Measurements from ENCODE around the gene MUC15.
"Not testable (repeated sequence)": the region's sequence is repeated elsewhere in the genome, so short reads cannot be mapped to it uniquely, and the experiment has no call there.

The MUC15 gene

DNA sequence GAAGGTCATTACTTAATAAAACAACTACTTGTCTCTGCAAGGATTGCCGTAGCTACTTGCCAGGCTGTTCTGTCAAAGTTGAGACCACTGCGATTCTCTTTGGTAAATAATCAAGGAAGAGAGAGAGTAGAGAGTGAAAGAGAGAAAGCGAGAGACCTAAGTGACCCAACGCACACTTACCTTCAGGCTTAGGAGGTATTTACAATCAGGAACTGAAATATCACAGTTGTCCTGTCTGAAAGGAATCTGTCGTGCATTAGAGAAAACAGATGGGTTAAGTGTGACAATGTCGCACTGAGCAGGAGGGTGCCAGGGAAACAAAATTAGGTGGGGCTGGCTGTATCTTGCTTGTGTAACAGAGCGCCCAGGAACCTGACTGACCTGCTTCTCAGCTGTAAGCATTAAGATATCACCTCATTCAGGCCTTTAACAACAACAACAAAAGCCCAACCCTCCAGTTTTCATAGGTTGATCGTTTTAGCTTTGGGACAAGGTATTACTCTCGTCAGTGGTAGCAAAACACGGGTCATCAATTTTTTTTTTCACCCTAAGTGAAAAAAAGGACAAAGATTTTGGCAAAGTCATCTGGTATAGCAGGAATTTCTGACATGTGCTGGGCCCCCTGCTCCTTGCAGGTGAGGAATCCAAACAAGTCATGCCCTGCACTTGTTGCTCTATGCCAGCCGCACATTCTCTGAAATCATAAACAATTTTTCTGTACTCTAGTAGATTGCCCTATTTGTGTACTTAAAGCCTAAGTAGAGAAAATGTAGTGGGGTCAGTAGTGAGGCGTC, at the start of gene MUC15:
Gene MUC15, minus strand, starts transcription at position 403 of the 794 bp plus-strand sequence. CDS start 5,169 bp downstream, outside the sequence.
- no peak for DNase-seq (ENCODE audit: low read depth)

- no peak for DNase-seq (ENCODE audit: low read depth)
These were observed 49.1 kb upstream of the MUC15 start for GRCh38 chr11:26621132-26621531.

- no peak for DNase-seq (ENCODE audit: low read depth)
These were observed 48.4 kb upstream of the MUC15 start for GRCh38 chr11:26620282-26621045.

GRCh38 chr11:26618441-26618840, 46.4 kb upstream of the MUC15 start:
- no peak for DNase-seq (ENCODE audit: low read depth)

GRCh38 chr11:26613759-26614158, 41.7 kb upstream of the MUC15 start:
- no peak for DNase-seq (ENCODE audit: low read depth)

GRCh38 chr11:26608507-26609146, 36.6 kb upstream of the MUC15 start:
- no peak for DNase-seq (ENCODE audit: low read depth)

DNA sequence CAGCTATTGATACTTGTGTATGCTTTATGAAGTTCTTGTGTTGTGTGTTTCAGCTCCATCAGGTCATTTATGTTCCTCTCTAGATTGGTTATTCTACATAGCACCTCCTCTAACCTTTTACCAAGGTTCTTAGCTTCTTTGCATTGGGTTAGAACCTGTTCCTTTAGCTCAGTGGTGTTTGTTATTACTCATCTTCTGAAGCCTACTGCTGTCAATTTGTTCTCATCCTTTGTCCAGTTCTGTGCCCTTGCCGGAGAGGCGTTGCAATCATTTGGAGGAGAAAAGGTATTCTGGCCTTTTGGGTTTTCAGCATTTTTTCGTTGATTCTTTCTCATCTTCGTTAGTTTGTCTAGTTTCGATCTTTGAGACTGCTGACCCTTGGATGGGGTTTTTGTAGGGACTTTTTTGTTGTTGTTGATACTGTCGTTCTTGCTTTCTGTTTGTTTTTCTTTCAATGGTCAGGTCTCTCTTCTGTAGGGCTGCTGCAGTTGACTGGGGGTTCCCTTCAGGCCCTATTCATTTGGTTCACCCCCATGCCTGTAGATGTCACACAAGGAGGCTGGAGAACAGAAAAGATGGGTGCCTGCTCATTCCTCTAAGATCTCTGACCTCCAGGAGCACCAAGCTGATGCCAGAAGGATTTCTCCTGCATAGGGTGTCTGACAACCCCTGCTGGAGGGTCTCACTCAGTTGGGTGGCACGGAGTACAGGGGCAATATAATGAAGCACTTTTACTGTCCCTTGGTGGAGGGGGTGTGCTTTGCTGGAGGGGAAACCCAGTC, 35.9 kb upstream of the MUC15 start:
- DNase-seq (ENCODE audit: low read depth), result no peak

DNA sequence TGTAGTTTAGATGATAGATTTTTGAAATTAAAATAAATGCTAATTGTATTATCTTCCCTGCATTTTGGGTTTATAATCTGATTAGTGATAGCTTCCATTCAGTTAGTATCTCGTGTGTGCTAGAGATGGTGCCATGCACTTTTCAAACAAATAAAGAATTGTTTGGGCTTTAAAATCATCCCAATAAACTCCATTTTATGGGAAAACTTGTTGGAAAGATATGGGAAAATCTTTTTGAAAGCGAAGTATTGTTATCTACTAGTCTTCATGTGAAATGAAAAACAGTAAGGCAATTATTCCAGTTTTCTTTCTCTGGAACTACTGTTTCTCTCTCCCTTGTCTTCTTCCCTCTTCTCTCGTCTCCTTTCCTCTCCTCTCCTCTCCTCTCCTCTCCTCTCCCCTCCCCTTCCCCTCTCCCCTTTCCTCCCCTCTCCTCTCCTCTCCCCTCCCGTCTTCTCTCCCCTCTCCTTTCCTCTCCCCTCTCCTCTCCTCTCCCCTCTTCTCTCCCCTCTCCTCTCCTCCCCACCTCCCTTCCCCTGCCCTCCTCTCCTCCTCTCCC, 27.9 kb upstream of the MUC15 start:
- no peak for DNase-seq (ENCODE audit: low read depth)

GRCh38 chr11:26599425-26599824, 27.4 kb upstream of the MUC15 start:
- DNase-seq (ENCODE audit: low read depth), result no peak

DNA sequence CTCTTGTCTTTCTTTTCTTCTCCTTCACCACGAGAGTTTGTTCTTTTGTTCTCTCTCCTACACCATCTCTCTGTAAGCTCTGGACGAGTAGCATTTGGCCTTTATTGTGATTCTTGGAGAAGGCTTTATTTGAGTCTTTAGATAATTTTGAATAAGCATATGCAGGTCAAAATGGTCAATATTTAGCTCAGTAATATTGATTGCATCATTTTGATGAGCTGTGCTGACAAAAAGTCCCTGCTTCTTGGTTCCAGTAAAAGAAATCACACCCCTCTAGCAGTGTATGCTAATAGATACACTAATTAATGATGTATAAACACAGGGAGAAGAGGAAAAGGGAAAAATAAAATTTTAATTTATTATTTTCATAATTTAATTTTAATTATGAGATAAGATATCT, 25.8 kb upstream of the MUC15 start:
- no peak for DNase-seq (ENCODE audit: low read depth)

DNA sequence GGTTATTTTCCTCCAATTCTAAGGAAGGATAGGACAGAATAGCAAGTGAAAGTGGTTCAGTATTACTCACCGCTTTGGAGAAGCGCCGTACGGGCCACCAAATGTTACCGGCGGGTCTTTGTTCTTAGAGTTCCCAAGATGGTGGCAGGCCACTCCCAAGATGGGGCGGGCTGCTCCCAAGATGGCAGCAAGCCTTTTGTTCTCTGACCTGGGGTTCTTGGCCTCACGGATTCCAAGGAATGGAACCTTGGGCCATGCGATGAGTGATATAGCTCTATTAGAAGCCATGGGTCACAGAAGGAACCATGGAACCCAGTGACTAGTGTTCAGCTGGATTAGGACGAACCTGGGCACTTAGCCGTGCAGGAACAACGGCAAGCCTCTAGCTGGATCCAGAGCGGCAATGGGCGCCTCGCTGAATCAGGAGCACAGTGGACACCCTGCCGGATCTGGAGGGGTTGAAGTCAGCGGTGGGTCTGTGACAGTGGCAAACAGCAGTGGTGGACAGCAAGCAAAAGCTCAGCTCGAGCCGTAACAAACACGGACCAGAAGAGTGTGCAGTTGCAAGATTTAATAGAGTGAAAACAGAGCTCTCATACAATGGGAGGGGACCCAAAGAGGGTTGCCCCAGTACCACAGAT, 25.1 kb upstream of the MUC15 start:
- not testable (repeated sequence) for DNase-seq (ENCODE audit: low read depth)

DNA sequence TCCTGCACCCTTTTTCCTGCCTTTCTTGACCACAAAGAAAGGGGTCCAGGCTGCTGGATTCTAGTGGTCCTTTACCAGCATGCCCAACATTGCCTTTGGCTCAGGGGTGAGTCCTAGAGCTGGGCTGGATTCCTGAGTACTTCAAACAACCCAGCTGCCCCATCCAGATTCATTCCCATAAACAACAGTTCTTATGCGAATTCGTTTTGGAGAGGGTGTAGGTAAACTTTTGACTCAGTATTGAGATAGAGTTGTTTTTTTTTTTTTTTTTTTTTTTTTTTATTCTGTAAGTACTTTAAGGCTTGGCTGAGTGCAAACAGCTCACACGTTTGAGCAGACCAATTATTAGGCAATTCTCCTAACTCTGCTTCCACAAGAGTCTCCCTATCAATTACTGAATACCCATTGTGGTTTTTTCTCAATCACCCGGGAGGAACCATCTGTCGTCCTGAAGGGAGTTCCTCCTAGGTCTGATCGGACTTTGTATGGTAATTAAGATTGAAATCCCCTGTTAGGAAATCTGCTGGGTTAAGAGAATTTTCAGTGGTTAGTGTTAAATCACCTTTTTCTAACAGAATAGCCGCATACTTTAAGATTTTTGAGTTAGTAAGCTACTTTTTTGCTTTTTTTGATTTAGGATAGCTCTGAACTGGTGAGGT, 23.3 kb upstream of the MUC15 start:
- not testable (repeated sequence) for DNase-seq (ENCODE audit: low read depth)

GRCh38 chr11:26593691-26594090, 21.6 kb upstream of the MUC15 start:
- no peak for DNase-seq (ENCODE audit: low read depth)

GRCh38 chr11:26587073-26587472, 15.0 kb upstream of the MUC15 start:
- DNase-seq (ENCODE audit: low read depth), result no peak

GRCh38 chr11:26584818-26585217, 12.8 kb upstream of the MUC15 start:
- DNase-seq (ENCODE audit: low read depth), result no peak

DNA sequence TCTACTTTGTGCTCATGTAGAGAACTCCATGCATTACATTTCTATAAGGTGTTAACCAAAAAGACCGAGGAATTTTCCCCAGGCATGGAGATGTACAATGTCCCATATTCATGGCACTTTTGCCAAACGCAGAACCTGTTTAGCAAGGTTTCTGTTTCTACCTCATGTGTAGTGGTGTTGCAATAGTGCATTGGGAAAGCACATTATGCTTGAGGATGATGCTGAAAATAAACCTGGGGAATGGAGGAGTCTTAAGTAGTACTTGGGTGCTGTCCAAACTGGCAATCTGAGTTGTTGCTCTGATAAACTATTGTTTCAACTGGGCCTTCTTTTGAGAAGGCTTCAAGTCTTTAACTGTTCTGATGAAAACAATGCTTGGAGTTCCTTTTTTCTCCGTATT, 11.5 kb upstream of the MUC15 start:
- no peak for DNase-seq (ENCODE audit: low read depth)

DNA sequence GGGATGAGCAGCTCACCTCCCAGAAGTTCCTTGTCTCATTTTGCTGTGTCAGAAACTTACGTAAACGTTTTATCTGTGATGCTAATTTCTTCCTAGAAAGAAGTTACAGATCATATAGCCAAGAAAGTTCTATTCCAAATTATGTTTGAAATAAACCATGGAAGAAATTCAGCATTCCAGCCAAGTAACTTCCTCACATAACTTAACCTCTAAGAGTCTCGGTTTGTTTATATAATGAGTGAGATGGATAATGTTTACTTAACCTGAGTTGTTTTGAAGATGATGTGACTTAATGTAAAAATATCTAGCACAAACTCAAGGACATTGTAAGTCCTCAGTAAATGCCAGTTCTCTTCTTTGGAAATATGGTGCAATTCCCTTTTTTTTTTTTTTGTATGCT, 8.9 kb upstream of the MUC15 start:
- no peak for DNase-seq (ENCODE audit: low read depth)

DNA sequence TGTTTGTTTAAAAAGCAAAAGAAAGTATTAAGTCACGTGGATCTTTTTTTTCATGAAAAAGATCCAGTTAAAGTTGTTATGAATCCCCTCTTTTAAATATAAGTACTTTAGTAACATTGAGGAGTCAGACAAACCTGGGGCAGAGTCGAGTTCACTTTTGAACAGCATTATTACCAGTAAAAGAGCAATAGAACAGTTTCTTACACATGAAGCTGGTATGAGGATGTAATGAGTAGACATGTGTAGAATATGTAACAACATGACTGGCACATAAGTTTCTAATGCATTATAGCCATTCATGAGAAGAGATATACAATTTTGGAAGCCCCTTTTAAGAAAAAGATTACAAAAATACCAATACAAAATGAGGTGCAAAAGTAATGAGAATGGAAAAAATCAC, 7.6 kb upstream of the MUC15 start:
- DNase-seq (ENCODE audit: low read depth), result no peak

DNA sequence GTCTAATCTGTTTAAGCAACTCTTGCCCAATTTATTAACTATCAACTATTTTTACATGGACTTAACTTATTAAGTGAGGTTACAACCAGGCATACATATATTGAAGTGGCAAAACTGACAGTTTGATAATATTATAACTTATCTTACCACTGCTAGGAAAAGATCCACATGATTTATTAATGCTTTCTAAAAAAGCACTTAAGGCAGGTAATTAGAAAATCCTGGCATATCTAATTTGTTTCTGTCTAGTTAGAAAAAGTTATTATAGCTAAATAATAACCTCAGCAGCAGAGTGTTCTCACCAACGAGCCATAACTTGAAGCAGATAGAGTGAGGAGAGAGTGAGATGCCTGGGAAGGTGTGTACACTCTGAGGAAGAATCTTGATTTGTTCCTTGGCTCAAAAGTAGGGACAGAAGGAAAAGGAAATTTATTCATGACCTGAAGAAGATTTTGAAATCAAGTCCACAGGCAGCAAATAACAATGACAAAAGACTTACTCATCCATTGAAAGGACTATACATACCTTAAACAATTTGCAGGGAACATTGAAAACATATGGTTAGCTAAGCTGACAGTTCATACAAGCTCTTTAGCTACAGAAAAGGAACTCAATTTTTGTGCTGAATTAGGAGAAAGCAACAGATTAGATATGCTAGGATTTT, 7.1 kb upstream of the MUC15 start:
- DNase-seq (ENCODE audit: low read depth), result no peak

- DNase-seq (ENCODE audit: low read depth), result no peak
These were observed 3.9 kb upstream of the MUC15 start for GRCh38 chr11:26575946-26576345.
